ENCODE data around the gene GEMIN4. TPM values are rescaled to one million over a fixed set of nuclear protein-coding genes. Genes with fewer than 3 reads are reported as not detected.

The GEMIN4 gene
- polyA plus RNA-seq, 1 of the 3 experiments (the other 2 are of a cell fraction) = 12.5 TPM

DNA sequence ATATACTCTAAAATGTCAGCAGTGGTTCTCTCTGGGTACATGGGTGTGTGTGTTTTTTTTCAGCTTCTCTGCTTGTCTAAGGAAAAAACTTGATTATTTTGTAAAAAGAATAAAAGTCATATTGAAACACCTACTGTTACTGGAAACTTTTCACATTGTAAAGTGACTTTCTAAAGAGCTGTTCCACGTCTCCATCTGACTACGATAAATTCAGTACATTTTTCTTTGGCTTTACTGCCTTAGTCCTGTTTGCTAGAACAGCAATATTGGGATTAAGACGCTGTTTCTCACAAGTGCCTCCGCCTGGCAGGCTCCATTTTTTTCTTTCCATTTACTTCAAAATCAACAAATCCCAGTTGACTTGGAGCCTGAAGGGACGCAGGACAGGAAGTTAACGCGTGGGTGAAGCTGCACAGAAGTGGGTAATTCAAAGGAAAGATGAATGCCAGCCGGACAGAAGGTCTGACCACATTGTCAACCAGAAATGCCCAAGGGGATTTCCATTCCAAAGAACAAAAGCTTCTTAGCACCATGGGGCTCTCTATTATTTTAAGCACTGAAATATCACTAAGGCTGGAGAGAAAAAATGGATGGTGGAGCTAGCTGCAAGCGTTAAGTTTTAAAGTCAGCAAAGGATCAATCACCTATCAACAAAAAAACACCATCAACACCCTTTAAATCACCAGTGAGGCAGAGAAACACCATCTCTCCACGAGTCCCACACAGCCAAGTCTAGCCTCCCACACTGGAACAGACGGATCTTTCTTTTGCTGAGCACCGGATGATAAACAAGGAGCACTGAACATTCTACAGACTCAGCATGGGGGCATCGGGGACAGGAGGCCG, 21.6 kb upstream of the GEMIN4 start:
- POLR2A ChIA-PET = no interaction called here

DNA sequence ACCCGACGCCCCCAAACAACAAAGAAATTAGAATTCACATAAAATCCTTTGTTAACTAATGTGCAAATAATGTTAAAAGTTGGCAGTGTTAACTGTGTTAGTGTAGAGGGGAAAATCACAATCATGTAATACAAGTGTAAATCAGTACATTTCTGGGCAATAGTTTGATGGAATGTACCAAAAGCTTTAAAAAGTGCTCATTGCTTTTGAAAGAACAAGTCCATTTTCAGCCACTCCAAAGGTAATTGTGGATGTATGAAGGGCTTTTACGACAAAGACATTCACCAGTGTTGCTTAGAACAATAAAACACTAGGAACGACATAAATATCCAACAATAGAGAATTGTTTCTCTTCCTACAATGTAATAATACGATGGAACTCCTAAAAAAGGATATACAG, 21.0 kb upstream of the GEMIN4 start:
- Histone ChIP-seq H3K36me3 (replicated peaks in 1 of 2; ENCODE audit: control insufficient read depth in 1 of 2, insufficient read depth in 2 of 2, low read length in 1 of 2) (peaks cover 44 to 73% of the 10 kb centered on the region in 2 experiments), H3K27me3 (ENCODE audit: insufficient read depth) (no peaks in the 10 kb centered on the region), H4K20me1 (ENCODE audit: insufficient read depth) (no peaks in the 10 kb centered on the region), H2AFZ (ENCODE audit: low read depth) (no peak overlapping the region), H3K9ac (no peak overlapping the region), H3K4me2 (no peak overlapping the region), H3K4me3 (ENCODE audit: low read depth in 2 of 2, low read length in 1 of 2) (no peak overlapping the region), H3K79me2 (ENCODE audit: insufficient read depth) (no peaks in the 10 kb centered on the region; the same call in 1 of the 2 replicates), H3K4me1 (ENCODE audit: control insufficient read depth in 1 of 2, insufficient read depth in 2 of 2, low read depth in 1 of 2, low read length in 1 of 2) (no peaks in the 10 kb centered on the region), H3K27ac (ENCODE audit: low read depth in 2 of 2, low read length in 1 of 2) (no peak overlapping the region), H3F3A (replicated peaks; ENCODE audit: insufficient read depth) (peaks cover 3% of the 10 kb centered on the region), H3K9me2 (no peaks in the 10 kb centered on the region), H3K9me3 (no peaks in the 10 kb centered on the region)
- no peak for DNase-seq
- CTCF ChIA-PET = interaction anchor here (1.4 kb wide), 1 partner anchor 208 kb away, joined by 5 read pairs; no protein-coding TSS in a partner anchor
- POLR2A ChIA-PET = no interaction called here
- WGBS (ENCODE audit: low lambda C conversion rate) = 98% methylated on average over 5 of the region's 5 CpGs
- TF ChIP-seq, protein P1, sequence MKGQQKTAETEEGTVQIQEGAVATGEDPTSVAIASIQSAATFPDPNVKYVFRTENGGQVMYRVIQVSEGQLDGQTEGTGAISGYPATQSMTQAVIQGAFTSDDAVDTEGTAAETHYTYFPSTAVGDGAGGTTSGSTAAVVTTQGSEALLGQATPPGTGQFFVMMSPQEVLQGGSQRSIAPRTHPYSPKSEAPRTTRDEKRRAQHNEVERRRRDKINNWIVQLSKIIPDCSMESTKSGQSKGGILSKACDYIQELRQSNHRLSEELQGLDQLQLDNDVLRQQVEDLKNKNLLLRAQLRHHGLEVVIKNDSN (IDR thresholded peaks at IDR 0.05; ENCODE audit: borderline replicate concordance, low read depth) = no peak
- no peak for TF ChIP-seq MXI1 (IDR thresholded peaks at IDR 0.05; ENCODE audit: low read depth, low read length)
- no peak for TF ChIP-seq SIN3A (IDR thresholded peaks at IDR 0.05; ENCODE audit: borderline replicate concordance, low read depth, low read length)
- no peak for TF ChIP-seq GABPA (IDR thresholded peaks at IDR 0.05; ENCODE audit: low read depth)
- TF ChIP-seq POLR2AphosphoS5 (IDR thresholded peaks at IDR 0.05; ENCODE audit: low read depth, low read length) = no peak
- no peak for TF ChIP-seq FOXJ3 (CRISPR knock-in tag; IDR thresholded peaks at IDR 0.05)

More for the DNA sequence above, 21.6 kb upstream of the GEMIN4 start:
- CTCF ChIA-PET = interaction anchor here (1.4 kb wide), 1 partner anchor 207 kb away, joined by 5 read pairs; no protein-coding TSS in a partner anchor
- peaks cover 51 to 77% of the 10 kb centered on the region in 2 experiments for H3K36me3 ChIP-seq (replicated peaks in 1 of 2; ENCODE audit: control insufficient read depth in 1 of 2, insufficient read depth in 2 of 2, low read length in 1 of 2)
- no peaks in the 10 kb centered on the region for H3K4me1 ChIP-seq (ENCODE audit: control insufficient read depth in 1 of 2, insufficient read depth in 2 of 2, low read depth in 1 of 2, low read length in 1 of 2)
- TF ChIP-seq, protein P2, sequence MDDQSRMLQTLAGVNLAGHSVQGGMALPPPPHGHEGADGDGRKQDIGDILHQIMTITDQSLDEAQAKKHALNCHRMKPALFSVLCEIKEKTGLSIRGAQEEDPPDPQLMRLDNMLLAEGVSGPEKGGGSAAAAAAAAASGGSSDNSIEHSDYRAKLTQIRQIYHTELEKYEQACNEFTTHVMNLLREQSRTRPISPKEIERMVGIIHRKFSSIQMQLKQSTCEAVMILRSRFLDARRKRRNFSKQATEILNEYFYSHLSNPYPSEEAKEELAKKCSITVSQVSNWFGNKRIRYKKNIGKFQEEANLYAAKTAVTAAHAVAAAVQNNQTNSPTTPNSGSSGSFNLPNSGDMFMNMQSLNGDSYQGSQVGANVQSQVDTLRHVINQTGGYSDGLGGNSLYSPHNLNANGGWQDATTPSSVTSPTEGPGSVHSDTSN (IDR thresholded peaks at IDR 0.05) = no peak
- TF ChIP-seq, protein P3, sequence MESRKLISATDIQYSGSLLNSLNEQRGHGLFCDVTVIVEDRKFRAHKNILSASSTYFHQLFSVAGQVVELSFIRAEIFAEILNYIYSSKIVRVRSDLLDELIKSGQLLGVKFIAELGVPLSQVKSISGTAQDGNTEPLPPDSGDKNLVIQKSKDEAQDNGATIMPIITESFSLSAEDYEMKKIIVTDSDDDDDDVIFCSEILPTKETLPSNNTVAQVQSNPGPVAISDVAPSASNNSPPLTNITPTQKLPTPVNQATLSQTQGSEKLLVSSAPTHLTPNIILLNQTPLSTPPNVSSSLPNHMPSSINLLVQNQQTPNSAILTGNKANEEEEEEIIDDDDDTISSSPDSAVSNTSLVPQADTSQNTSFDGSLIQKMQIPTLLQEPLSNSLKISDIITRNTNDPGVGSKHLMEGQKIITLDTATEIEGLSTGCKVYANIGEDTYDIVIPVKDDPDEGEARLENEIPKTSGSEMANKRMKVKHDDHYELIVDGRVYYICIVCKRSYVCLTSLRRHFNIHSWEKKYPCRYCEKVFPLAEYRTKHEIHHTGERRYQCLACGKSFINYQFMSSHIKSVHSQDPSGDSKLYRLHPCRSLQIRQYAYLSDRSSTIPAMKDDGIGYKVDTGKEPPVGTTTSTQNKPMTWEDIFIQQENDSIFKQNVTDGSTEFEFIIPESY (IDR thresholded peaks at IDR 0.05; ENCODE audit: borderline replicate concordance, low read depth) = no peak
- TF ChIP-seq NFIC (IDR thresholded peaks at IDR 0.05; ENCODE audit: borderline replicate concordance) (no peak), RCOR1 (IDR thresholded peaks at IDR 0.05; ENCODE audit: low read length) (no peak)
- TF ChIP-seq, protein P4, sequence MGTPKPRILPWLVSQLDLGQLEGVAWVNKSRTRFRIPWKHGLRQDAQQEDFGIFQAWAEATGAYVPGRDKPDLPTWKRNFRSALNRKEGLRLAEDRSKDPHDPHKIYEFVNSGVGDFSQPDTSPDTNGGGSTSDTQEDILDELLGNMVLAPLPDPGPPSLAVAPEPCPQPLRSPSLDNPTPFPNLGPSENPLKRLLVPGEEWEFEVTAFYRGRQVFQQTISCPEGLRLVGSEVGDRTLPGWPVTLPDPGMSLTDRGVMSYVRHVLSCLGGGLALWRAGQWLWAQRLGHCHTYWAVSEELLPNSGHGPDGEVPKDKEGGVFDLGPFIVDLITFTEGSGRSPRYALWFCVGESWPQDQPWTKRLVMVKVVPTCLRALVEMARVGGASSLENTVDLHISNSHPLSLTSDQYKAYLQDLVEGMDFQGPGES (IDR thresholded peaks at IDR 0.05; ENCODE audit: low read depth, low read length) = no peak
- 87% methylated on average over 14 of the region's 14 CpGs for WGBS (ENCODE audit: low lambda C conversion rate)
- H3K79me2 ChIP-seq (ENCODE audit: insufficient read depth) = no peaks in the 10 kb centered on the region; the same call in 1 of the 2 replicates
- H3K27ac ChIP-seq (ENCODE audit: low read depth in 2 of 2, low read length in 1 of 2) = no peak overlapping the region
- DNase-seq = no peak
- H3K27me3 ChIP-seq (ENCODE audit: insufficient read depth) = no peaks in the 10 kb centered on the region
- H3K9me2 ChIP-seq = no peaks in the 10 kb centered on the region
- no peaks in the 10 kb centered on the region for H4K20me1 ChIP-seq (ENCODE audit: insufficient read depth)
- H3K9ac ChIP-seq = no peak overlapping the region
- H2AFZ ChIP-seq (ENCODE audit: low read depth) = no peak overlapping the region
- H3K9me3 ChIP-seq = no peaks in the 10 kb centered on the region
- H3K4me2 ChIP-seq = no peak overlapping the region
- peaks cover 3% of the 10 kb centered on the region for H3F3A ChIP-seq (replicated peaks; ENCODE audit: insufficient read depth)
- H3K4me3 ChIP-seq (ENCODE audit: low read depth in 2 of 2, low read length in 1 of 2) = no peak overlapping the region
